HG03520 (cell line): Measurements from ENCODE around the gene FAM89A.
"Not testable (repeated sequence)": the region's sequence is repeated elsewhere in the genome, so short reads cannot be mapped to it uniquely, and the experiment has no call there.

Experiments used
- ATAC-seq: cut with Tn5 transposase; IDR thresholded peaks from one replicate; pipeline ENCODE4 v1.9.1; 2021; ENCODE audit warnings: mild to moderate bottlenecking, moderate library complexity; ENCODE audit not compliant: unreplicated experiment

The FAM89A gene

DNA sequence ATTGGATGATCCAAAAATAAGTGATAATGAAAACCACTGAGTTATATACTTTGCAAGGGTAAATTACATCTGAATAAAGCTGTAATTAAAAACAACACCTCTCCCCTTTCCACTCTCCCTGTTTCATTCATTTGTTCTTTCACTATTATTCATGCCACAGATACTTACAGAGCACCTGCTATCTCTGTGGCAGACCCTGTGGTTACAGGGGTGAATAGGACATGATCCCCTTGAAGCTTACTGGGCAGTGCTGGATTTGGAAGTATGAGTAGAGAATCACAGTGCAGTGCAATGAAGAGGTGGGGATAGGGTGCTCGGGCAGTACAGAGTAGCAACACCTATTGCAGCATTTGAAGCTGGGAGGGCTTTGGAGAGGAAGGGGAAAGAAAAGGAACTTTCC, 39.4 kb downstream of the FAM89A start:
- ATAC-seq = no peak

DNA sequence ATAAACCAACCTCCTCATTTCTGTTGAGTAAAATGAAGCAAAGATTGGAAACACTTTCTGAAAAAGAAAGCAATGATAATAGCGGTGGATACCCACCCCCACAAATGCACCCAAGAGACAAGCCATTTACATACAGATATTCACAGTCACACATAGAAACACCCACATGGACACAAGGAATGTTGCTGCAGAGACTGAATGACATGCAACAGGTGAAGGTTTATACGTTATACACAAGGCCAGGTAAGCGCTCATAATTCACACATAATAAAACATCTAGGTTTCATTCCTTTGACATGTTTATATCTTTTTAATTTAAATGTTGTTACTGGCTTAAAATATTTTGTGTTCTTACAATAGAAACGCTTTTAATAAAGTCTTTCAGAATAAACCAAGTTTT, 39.9 kb downstream of the FAM89A start:
- no peak for ATAC-seq

DNA sequence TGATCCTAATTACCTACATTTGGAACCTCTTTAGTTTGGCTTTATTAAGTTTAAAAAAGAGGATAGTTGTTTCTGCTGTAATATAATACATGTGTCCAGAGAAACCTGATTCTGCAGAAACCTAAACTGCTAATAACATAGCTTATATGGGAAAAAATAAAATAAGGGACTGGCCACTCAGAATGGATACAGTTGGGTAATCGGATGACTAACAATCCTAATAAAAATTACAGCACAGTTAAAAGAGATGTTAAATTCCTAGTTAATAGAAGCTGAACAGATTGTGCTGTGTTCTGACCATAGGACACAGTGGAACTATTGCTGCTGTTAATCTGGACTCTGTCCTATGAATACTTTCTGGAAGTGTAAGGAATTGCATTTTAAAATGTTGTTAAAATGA, 45.2 kb downstream of the FAM89A start:
- no peak for ATAC-seq

DNA sequence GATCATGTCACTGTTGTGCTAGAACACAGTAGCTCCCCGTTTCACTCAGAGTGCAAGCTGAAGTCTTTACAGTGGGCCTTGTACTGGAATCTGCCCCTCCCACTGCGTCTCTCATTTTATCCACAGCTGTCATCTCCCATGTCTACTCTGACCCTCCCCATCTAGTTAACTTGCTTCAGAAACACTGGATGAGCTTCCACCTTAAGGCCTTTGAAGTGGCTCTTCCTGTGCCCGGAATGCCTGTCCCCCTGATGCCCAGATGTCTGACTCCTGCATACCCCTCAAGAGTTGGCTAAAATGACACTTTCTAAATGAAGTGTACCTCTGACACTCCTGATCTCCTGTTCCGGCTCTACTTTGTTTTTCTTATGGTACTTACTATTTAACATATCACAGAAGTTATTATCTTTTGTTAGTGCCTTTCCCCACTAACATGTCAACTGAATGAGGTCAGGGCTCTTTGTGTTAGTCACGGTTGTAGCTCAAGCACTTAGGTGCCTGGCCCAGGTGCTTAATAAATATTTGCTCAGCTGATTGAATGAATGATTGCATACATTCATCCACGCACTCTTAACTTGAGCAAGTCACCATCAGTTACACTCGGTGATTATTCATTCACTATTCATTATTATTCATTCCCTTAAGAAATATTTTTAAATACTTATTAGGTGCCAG, 47.8 kb downstream of the FAM89A start:
- no peak for ATAC-seq

DNA sequence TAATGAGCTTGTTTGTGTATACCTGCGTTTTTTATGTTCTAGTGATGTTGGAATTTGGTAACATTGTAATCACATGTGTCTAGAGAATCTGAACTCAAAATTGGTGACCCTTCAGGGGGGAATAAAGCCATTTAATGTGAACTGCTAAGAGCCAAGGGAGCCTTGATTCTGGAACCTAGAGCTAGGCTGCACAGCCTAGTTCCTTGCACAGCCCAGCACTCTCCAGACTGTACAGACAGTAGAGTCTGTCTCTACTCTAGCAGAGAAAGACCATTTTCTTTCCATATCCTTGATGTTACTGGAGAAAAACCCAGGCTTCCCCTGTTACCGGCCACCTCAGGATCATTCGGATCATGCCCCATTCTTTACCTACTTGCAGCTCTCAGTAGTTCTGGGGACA, 52.6 kb downstream of the FAM89A start:
- no peak for ATAC-seq

DNA sequence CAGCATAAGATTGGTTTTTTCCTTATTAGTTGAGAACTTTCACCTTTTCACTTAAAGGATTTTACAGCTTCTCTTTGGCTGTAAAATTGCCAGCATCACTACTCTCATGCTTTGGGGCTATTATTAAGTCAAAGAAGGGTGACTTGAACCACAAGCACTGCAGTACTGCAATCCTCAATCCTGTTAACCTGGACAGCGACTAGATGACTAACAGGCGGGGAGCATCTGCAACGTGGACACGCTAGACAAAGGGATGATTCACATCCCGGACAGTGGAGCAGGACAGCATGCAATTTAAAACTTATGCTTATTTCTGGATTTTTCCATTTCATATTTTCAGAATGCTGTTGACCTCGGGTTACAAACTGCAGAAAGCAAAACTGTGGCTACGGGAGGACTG, 53.1 kb downstream of the FAM89A start:
- ATAC-seq = no peak

DNA sequence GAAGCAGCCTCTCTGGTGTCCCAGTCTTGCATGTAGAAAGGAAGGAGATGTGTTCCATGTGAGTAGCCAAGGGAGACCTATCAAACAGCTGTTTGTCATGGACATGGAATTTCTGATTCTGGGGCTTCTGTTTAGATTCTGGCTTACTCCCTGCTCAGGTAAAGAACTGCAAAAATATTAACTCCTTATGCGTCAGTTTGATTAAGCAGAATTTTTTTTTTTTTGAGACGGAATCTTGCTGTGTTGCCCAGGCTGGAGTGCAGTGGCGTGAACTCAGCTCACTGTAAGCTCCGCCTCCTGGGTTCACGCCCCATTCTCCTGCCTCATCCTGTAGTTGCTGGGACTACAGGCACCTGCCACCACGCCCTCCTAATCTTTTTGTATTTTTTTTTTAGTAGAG, 54.3 kb downstream of the FAM89A start:
- no peak for ATAC-seq

DNA sequence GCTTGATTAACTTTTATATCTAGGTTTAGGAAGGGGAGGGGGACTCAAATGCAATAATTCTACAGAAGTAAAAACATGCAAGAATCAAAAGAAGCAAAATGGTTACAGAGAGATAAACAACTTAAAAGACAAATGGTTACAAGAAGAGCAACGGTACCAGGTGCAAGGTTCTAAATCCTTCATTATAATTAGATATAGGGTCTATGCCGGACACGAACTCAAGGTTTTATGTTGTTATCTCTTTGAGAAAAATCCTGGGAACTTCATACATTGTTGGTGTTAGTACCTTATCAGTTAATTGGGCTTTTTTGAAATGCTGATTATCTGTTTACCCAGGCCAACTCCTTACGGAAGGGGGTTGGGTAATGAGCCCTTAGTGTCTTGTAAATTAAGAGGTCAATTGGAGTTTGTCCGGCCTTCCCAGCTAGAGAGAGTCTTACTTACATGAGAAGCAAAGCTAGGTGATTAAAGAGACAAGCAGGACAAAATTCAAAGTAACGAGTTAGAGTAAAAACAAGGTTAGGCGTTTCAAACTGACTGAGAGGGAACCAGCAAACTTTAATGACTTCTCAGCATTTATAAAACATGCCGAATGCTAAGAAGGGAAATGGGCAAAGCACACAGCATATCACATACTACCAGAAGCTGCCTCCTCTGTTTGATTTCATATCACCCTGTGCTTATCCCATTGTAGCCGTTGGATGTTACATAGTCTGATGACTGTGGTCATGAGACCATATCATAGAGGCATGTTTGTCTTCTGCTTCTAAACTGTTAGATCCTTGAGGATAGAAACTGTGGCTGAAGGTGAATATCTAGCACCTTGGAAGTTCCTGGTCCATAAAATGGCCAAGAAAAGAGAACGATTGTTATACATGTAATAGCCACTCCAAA, 55.2 kb downstream of the FAM89A start:
- not testable (repeated sequence) for ATAC-seq

DNA sequence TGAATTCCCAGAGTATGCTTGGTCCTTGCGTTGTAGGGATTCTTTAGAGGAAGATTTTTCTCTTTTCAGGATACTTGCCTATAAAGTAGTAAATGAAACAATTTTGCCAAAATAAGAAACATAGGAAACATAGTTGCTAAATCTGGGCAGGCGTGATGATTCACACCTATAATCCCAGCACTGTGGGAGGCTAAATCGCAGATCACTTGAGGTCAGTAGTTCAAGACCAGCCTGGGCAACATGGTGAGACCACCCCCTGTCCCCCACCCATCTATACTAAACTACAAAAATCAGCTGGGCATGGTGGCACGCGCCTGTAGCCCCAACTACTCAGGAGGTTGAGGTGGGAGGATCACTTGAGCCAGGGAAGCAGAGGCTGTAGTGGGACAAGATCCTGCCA, 56.2 kb downstream of the FAM89A start:
- ATAC-seq = no peak

DNA sequence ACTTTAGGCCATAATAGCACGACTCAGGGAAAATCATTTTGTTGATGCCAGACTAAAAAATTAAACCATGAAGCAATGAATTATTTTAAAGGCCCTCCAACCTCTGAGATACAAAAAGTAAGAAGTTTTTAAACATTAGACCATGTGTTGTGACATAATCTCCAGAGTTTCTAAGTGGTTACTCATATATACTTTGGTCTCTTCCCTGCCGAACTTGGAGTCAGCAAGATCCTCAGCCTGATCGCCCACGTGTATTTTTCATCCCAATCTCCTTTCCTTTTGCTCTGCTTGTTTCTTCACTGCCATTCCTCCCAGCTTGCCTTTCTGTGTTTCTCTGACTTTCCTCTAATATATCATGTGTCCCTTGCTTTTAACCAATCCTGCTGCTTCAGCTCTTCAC, 57.4 kb downstream of the FAM89A start:
- no peak for ATAC-seq

DNA sequence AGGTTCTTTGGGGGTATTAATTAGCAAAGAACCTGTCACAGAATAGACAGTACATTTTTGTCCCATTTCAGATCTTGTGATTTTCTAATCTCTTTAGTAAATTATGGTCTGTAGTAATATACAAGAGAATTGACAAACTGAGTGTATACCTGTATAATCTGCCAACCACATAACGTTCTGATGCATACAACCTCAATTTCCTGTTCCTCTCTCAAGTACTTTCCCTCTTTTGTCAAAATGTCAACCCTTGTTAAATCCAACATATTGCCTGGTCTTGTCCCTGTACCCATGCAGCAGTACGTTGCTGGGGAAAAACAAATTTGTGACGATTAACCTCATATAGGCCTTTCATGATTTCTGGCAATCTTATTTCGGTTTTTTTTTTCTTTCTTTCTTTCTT, 60.1 kb downstream of the FAM89A start:
- ATAC-seq = no peak

DNA sequence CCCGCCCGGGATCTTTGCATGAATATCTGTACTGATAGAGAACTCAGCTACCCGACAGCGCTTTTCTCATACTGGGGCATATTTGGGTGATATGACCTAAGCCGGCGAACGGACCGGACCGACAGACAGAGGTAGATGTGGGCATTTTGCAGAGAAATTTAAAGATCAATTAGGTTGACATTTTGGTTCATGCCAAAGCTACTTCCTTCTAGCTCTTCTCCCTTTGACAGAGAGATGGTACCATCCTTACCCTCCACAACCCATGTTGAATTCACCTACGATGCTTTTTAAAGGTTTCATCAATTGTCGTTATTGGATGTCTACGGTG, 60.7 kb downstream of the FAM89A start:
- no peak for ATAC-seq

DNA sequence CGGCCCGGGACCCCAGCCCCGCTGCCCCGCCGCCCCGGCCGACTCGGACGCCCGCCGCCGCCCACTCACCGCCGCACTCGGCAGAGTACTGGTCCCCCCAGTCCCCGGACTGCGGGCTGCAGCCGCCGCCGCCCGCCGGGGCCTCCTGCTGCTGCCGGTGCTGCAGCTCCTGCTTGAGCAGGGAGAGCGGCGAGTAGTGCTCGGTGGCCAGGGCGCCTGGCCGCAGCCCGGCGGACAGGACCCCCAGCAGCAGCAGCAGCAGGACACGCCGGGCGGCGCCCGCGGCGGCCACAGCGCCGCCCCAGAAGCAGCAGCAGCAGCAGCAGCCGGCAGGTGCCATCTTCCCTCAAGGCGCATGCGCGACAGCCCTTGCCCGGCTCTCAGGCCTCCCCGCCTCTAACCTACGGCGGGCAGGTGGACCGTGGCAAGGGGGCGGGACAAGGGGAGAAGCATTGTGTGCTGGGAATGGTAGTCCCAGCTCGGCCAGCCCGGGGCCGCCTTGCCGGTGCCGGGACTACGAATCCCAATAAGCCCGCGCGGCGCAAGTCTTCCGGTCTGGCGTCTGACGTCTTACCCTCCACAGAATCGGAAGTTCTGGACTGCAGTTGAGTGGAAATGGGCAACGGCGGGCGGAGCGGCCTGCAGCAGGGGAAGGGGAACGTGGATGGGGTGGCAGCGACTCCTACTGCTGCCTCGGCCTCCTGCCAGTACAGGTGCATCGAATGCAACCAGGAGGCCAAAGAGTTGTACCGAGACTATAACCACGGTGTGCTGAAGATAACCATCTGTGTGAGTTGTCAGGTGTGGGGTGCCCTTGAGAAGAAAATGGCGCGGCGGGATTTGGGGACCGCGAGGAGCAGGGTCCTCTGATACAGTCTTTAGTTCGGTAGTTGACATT, 61.3 kb downstream of the FAM89A start, which contains the start of the genes ARV1 and TTC13:
Gene ARV1 (plus strand): TSS at position 604 of the 898 bp plus-strand sequence. CDS start 12 bp downstream, at position 616.
Gene TTC13 (minus strand): TSS at position 371 of the 898 bp plus-strand sequence. CDS start 31 bp downstream, at position 340.
- peak; percentile 91 for ATAC-seq

DNA sequence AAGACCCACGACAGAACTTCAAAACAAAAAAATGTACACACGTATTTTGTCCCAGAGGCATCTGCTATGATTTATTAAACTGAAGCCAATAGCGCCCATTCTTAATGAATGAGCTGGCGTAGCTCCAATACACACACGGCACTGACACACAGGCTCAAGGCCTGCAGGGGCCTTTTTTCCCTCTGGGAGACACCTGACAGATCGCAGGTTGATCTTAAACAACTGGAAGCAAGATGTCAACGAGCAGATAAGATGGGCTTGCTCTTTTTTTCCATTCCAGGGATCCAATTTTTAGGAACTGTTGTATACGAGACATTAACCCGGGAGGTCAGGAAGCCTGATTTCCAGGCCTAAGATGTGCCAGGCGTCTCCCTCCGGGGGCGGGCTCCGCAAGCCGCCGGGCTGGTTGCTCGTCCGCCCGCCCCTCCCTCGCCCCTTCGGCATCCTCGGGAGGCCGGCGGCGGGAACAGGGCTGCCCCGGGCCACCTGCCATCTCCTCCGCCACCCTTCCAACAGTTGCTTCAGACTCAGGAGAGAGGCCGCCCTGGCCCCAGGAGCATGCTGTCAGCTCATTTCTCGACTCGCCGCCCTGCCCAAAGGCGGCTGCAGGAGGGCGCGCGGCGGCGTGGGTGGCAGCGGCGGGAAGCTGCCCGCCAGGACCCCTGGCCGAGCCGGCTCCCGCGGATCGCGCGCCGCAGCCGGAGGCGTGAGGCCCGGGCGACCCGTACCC, 62.1 kb downstream of the FAM89A start:
- peak; percentile 3 for ATAC-seq

DNA sequence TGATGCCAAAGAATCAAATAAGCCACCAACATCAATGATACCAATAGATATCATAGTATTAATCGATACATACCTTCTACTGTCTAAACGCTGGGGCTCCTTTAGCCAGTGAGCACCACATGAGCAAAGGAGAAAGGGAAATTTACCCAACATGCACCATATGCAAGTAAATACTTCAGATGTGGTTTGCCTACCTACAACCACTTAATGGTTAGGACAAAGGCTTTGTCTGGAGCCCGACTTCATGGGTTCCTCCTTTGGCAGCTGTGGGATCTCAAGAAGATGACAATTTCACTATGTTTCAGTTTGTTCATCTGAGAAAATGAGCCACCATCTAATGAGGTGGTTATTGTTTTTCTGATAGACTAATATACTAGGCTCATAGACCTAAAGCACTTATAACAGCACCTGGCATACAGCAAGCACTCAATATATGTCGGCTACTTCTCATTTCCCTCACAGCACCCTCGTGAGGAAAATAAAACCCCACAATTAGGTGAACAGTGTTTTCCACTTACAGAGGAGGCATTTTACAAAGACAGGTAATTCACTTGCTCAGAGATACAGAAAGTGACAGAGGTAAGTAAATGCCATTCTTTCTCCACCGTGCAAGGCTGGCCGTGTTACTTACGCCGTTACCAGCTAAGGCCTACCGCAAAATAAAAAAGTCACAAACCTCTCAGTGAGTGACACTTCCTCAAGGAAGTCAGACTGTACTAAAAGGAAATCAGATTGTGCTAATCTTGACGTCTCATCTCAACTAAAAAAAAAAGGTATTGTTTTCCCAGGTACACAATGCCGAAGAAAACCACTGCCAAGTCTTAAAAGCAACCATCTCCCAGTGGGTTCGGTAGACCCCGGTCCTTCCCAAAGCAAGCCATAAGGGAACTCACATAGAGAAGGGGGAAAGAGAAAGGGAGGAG, 63.0 kb downstream of the FAM89A start:
- ATAC-seq = no peak

DNA sequence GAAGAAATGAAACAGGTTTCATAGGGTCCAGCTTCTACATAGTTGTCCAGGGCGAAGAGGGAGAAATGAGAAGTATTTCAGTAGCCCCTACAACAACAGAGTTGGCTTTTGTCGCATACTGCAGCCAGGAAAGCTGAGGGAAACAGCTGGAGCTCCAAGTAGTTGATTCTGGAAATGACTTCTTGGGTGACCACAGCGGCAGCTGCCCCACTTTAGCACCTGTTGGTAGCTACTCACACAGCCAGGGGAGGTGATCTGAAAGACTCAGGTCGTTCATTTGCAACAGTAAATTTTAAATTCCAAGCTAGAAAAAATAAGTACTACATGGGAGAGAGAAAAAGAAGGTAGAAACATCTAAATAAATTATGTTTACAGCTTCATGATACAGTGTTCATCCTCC, 63.7 kb downstream of the FAM89A start:
- ATAC-seq = no peak

DNA sequence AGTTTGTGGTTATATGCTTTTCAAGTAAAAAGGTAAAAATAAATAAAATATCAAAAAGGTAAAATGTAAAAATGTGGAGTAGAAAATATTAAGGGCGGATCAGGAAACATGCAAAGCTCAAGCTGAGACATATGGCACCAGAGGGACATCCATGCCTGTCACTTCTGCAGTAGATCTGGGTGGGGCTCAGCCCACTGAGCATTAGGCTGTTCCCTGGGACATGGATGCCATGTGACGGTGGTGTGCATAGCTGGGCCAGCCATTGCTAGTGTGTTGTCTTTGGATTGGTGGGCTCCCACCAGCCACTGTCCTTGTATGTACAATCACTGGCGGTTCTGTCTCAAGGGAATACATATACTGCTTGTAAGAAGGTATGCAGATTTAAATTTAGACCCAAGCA, 64.4 kb downstream of the FAM89A start:
- no peak for ATAC-seq

DNA sequence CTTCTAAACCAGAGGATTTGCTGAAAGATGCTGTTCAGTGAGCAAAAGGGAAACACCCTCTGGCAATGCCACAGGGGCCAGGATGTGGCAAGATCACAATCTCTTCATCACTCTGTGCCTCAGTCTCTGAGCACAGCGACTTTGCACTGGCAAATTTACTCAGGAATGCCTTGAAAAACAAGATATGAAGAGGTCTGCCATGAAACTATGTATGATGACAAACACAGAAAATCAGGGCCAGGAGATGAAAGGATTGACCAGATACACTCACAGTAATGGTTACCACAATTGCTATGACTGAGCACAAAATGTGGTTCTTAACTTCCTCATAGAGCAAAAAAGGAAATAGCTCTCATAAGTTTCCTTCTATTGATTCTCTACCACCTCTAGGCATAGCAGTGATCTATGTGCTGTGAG, 67.2 kb downstream of the FAM89A start:
- peak; percentile 83 for ATAC-seq

DNA sequence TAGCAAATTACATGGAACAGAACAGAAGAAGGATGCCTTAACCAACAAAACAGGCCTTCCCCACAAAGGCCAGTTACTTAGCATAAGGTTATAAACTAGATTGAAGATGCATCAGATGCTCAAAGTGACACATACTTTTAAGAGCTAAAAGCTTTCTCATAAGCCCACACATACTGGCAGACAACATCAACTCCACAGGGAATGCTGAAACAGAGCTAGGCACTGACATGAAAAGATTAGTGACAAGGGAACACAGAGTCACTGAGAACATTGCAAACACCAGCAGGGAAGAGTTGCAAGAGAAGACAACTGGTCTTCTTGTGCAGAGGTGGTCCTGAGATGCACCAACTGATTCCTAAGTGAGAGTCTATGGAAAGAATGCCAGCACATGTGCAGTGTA, 68.3 kb downstream of the FAM89A start:
- ATAC-seq = no peak

DNA sequence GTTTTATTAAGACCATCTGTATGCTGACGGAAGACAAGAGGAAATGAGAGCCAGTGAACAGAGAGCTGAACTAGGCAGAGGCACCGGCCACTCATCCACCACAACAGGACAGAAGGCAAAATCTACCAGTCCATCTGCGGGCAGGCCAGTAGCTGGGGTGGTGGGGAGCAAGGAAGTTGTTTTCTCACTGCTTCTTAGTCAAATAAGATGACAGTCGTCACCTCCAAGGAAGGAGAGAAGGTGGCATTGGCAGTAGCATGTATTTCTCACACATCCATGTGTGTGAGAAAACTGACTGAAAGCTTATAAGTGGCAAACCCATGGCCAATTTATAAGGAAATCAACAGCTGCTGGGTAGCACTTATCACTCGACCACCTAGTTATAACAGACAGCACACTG, 69.6 kb downstream of the FAM89A start:
- ATAC-seq = no peak
